Erythroblast (primary cell): ENCODE measurements around the gene GRIK4.

Source experiments
- DNase-seq, 2 experiments: peaks; one replicate each; lab custom pipeline; 2025; lab: John Stamatoyannopoulos, UW
- GATA1 ChIP-seq: IDR thresholded peaks from 2 replicates; pipeline ENCODE4 v1.6.1; 2011; ENCODE audit warnings: low read depth, mild to moderate bottlenecking, control low read depth, low read length, moderate library complexity
- POLR2A ChIP-seq: IDR thresholded peaks from 2 replicates; pipeline ENCODE4 v1.6.1; 2011; ENCODE audit warnings: mild to moderate bottlenecking, low read length

GRIK4 gene

DNA sequence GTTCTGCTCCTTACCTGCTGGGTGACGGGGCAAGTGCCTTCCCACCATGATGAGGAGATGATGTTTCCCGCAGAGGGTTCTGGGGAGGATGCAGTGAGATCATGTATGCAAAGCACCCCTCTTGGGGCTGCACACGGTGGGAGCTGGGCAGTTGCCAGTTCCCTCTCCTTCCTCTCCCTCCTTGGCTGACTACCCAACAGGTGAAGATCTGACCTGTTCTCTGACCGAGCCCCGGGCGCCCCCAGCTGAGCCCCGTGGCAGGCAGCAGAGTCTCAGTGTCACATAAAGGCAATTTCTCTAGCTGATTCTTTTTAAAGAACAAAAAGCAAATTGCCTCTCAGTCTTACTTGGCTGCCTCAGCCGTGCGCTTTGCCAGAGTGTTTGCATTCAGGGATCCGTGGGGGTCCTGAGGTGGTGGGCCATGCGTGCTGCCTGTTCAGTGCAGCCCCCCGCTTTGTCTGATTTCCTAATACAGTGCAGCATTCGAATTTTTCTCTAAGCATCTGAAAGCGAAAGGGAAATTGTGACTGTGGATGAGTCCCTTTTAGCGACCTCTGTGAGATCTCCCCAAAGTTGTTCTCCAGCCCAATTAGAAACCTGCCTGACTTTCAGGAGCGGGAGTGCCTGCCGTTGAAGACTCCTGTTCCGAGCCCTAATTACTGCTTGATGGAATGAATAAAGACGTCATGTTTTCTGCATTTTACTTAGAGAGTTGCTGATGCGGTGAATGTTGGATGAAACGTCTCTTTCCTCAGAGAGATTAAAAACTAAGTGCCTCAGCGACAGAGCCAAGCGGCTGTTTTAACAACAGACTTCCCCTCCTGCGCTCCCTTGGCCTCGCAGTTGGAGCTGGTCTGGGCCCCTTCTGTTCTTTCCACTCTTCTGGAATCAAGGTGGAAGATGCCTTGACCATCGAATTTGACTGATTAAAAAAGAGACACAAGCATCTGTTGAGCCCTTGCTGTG, 86.0 kb downstream of the GRIK4 start:
- DNase-seq: no peak

DNA sequence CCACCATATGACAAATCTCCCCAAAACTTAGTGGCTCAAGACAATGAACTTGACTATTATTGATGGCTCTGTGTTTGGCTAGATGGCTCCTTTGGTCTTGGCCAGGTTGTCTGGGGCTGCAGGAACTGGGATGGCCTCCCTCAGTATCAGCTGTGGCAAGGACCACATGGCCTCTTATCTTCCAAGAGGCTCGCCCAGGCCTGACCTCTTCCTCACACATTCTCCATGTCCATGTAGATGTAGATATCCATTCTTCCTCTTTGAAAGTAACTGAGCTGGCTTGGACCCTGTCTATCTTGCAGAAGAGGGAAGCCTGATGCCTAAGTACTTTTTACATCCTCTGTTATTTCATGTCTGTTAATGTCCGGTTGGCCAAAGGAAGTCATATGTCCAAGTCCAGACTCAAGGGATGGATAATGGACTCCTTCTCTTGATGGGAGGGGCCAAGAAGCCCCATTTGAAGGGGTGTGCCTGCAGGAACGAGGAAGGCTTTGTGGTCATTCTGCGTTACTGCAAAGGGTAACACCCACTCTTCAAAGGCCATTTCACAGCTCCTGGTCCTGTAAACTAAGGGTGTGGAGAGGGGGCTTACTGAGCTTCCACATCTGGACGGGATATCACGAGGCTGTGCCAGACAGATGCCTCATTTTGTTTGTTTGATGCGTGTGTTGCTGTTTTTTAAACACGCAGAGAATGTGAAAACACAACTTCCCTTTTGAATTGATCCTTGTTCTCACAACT, 87.1 kb downstream of the GRIK4 start:
- TF ChIP-seq GATA1 (no peak), POLR2A (no peak)

More for the DNA sequence above, 86.0 kb downstream of the GRIK4 start:
- TF ChIP-seq POLR2A: no peak
- no peak for TF ChIP-seq GATA1

DNA sequence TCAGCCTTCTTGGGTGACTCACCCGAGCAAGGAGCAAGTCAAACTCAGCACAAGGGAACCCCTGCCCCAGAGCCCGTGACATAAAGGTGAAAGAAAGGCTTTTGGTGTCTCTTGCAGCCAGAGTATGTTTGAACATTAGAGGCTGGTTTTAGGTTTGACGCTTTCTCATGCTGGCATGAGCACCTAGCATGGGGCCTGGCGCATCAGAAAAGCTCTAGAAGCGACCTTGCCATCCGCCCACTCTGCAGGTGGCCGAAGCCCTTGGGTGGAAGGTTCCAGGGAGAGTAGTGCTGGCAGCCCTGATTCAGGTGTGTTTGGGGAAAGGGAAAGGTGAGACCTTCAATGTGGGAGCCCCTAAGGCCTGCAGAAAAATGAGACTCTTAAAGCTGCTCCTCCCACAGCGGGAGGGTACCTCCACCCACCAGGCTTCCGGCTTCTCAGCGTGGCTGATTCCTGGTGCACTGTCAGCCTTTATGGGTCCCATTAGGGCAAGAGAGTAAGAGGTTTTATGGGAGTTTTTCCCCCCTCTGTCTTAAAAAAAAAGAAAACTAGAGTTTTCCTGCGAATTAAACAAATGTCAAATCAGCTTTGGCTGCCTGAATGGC, 88.4 kb downstream of the GRIK4 start:
- no peak for DNase-seq
- no peak for TF ChIP-seq GATA1

More for the DNA sequence above, 87.1 kb downstream of the GRIK4 start:
- peak in 1 of 2 experiments; percentile 10 for DNase-seq

DNA sequence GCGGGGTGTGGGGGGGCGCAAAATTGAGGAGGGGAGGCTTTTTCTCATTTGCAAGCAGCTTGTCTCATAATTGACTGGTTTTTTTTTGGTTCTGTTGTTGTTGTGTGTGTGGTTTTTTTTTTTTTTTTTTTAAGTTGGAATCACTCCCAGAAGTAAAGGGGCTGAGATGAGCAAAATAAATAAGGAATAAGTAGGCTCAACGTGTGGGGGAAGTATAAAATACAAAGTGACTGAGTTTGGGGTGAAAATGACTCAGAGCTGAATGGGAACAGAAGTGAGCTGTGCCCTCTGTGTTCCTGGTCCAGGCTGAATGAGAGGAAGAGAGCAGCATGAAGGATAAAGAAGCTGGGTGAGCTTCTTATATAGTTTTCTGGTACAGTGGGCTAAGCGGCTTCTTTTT, 90.0 kb downstream of the GRIK4 start:
- DNase-seq: no peak
- TF ChIP-seq POLR2A: no peak
- TF ChIP-seq GATA1: no peak

DNA sequence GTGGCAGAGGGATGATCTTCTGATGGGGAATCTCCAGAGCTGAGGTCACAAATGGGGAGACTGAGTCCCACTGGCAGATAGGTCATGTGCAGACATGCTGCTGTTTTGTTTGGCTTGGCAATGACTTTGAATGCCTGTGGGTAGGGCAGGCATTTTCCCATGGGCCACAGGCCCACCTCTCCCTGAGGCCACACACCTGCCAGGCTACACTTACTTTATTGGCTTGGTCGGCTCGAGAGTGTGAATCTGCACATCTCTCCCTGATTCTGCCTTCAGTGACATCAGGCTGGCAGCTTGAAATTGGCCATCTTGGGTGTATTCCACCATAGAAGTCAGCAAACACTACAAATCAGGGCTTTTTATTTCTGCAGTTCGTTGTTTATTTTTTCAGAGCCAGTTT, 91.5 kb downstream of the GRIK4 start:
- TF ChIP-seq POLR2A (no peak), GATA1 (no peak)
- DNase-seq: no peak

DNA sequence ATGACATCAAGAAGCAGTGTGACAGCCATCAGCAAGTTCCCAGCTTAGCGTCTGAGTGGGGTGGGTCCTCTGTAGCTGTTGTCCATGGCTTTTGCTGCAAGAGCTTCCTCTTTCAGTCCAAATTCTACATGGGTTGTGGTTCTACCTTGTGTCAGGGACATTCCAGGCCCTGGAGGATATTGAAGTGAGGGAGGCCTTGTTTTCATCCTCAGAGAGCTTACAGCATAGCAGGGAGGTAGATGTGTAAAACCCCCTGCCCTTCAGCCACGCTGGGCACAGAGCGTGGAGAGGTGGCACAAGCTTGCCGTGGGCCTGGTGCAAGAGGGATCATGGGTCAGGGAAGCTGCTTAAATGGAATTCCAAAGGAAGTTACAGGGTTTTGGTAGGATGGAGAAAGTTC, 93.9 kb downstream of the GRIK4 start:
- no peak for DNase-seq
- no peak for TF ChIP-seq POLR2A
- TF ChIP-seq GATA1: no peak

DNA sequence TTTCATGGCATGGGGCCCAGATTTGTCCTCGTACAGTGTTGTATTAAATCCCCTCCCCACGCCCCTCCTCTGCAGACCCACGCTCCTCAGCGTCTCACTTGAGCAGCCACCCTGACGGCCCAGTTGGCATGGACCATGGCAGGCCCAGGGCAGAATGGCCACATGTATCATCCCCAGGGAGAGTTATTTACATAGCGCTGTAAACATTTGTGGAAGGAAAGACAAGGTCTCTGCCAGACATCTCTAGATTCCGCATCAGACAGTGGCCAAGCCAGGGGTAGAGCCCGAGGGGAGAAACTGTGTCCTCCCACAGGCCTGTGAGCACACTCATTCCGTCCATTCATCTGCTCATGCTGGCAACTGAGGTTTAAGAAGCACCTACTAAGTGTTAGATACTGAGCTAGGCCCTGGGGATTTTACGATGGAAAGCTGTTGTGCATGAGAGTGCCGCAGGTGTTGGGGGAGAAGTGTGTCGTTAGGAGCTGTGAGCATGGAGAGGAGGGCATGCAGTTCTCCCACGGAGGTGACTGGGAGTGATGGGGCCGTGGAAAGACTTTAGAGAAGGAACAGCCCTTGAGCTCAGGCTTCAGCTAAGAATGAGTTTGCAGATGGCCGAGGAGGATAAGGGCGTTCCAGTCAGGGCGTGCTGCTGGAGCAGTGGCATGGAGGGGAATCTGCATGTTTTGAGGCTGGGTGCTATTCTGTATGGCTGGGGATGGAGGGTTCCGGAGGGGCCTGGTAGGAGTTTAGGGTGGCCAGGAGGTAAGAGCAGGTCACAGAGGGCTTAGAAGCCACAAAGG, 94.9 kb downstream of the GRIK4 start:
- DNase-seq: no peak
- TF ChIP-seq GATA1: no peak
- TF ChIP-seq POLR2A: no peak

DNA sequence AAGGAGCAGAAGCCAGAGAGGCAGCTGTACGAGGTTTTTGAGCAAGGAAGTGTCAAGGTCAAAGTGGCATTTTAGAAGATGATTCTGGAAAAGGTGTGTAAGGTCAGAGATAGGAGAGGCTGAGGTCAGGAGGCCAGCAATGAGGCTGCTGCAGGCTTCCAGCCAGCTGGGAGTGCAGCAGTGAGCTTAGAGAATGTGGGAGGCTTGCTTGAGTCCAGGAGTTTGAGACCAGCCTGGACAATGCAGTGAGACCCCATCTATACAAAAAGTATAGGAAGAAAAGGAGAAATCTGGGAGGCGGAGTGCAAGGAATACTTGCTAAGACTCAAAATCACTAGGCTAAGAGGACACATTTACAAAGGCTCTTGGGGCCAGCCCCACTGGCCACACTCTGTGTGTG, 96.5 kb downstream of the GRIK4 start:
- DNase-seq: no peak
- TF ChIP-seq POLR2A (no peak), GATA1 (no peak)

DNA sequence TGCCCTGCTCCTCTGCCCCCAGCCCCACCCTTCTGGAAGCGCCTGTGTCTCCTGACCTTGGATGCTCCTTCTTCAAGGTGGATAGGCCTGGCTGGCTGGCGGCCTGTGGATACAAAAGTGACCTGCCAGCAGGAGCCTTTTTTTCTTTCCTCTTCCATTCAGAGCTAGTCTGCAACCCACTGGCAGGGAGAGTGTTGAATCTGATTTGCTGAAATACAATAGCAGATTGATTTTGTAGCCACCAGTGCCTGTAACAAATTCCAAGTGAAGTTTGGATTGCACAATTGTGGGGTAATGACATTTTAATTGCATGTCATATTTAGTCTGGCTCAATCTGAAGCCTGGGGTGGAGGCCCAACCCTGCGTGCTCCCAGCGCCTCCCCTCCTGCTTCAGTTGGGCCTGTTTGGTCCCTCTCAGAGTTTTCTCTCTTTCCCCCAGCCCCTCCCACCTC, 97.2 kb downstream of the GRIK4 start:
- DNase-seq: no peak
- TF ChIP-seq POLR2A: no peak
- TF ChIP-seq GATA1: no peak

DNA sequence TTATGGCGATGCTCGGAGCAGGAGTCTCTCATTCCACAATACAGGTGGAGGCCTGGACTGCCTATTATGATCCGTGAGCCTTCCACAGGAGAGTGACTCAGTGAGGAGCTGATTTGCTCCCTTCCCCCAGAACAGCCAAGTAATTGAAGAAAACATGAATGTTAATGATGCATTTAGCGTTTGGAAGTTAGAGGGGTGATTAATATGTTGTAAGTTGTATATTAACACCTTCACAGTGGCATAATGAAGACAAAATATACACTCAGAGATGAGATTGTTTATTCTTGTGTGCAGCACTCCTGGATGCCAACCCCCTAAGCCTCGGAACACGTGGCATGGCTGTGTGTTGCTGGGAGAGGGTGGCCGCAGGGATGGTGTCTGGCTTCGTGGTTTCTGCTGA, 98.6 kb downstream of the GRIK4 start:
- TF ChIP-seq POLR2A: no peak
- no peak for TF ChIP-seq GATA1
- no peak for DNase-seq

DNA sequence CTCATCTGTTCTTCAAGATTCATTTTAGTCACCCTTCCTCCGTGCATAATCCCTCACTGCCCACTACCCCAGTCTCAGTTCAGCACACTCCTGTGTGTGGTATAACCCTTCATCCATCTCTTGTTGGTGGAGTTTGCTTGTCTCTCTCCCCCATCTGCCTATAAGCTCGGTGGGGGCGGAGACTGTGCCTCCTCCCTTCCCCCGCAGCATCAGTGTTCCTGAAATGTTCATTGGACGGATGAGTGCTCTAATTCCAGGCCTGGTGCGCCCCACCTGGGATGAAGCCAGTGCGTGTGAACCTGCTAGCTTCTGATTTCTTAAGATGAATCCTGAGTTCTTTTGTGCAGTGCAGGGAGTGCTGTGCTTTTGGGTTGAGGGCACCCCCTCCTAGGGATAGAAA, 100.0 kb downstream of the GRIK4 start:
- DNase-seq: no peak
- TF ChIP-seq GATA1 (no peak), POLR2A (no peak)

DNA sequence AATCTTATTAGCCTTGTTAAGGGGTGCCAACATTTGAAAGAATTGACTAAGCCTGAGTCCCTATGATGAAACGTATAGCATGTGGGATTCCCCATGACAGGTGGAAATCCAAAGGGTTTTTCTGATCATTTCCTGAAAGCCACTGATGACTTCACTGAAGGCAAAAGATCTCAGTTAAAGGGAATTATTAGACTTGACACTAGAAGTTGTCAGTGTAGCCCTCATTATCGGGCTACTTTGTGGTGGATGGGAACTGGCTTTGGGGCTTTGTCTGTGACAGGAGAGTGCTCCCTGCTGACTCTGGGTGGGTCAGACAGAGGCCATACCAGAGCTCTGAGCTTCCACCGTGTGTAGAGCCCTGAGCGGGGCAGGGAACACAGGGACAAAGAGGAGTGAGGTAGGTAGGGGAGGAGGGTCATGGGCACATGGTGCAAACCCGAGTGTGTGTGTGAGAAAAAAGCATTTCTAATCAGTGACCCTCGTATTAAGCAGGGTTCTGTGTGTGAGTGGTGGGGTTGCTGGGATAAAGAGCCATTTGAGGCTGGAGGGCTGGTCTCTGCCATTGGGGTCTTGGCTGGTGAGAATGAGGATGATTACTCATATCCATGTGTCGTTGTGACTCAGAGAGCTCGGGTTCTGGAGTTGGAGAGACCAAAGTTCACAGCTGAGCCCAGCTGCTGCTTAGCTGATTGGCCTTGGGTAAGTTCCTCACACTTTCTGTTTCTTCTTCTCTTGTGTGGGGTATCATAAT, 101.1 kb downstream of the GRIK4 start:
- no peak for TF ChIP-seq GATA1
- TF ChIP-seq POLR2A: no peak
- DNase-seq: no peak
